ENCODE data around the gene NF1. TPM values are rescaled to one million over a fixed set of nuclear protein-coding genes. Genes with fewer than 3 reads are reported as not detected.

NF1 gene
- total RNA-seq, 6 experiments from 2014 or later, result 45.0 to 62.6 (median 54.0) TPM

DNA sequence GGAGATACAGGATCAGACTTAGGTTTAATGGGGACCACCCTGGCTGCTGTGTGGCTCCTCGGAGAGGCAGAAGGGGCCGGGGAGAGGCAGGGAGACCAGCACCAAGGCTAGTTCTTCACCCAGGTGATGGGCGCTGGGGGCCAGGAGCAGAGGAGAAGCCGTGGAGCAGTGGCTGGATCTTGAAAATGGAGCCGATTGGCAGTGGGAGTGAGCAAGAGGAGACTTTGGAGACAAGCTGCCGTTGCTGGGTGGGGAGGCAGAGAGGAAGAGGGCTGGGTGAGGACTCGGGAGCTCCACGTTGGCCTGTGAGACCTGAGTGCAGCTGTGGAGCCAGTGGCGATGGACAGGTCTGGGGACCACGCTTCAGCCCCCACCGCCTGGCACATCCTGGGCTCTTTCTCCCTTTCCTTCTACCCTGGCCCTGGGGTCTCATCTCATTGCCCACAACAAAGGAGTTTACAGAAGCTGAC lies 305.7 kb downstream of the NF1 start:
- no peaks in the 10 kb centered on the region for H3K4me1 Mint-ChIP-seq (ENCODE audit: low read depth)
- peaks cover 36% of the 10 kb centered on the region for H3K27me3 Mint-ChIP-seq (ENCODE audit: insufficient read depth)
- TF ChIP-seq, protein P1, sequence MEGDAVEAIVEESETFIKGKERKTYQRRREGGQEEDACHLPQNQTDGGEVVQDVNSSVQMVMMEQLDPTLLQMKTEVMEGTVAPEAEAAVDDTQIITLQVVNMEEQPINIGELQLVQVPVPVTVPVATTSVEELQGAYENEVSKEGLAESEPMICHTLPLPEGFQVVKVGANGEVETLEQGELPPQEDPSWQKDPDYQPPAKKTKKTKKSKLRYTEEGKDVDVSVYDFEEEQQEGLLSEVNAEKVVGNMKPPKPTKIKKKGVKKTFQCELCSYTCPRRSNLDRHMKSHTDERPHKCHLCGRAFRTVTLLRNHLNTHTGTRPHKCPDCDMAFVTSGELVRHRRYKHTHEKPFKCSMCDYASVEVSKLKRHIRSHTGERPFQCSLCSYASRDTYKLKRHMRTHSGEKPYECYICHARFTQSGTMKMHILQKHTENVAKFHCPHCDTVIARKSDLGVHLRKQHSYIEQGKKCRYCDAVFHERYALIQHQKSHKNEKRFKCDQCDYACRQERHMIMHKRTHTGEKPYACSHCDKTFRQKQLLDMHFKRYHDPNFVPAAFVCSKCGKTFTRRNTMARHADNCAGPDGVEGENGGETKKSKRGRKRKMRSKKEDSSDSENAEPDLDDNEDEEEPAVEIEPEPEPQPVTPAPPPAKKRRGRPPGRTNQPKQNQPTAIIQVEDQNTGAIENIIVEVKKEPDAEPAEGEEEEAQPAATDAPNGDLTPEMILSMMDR (IDR thresholded peaks at IDR 0.05), result no peak
- no peak overlapping the region for H3K27ac Mint-ChIP-seq
- H3K9me3 Mint-ChIP-seq, result no peaks in the 10 kb centered on the region
- H3K36me3 Mint-ChIP-seq (ENCODE audit: low read depth), result no peaks in the 10 kb centered on the region
- DNase-seq, result no peak
- H3K4me3 Mint-ChIP-seq, result no peak overlapping the region

DNA sequence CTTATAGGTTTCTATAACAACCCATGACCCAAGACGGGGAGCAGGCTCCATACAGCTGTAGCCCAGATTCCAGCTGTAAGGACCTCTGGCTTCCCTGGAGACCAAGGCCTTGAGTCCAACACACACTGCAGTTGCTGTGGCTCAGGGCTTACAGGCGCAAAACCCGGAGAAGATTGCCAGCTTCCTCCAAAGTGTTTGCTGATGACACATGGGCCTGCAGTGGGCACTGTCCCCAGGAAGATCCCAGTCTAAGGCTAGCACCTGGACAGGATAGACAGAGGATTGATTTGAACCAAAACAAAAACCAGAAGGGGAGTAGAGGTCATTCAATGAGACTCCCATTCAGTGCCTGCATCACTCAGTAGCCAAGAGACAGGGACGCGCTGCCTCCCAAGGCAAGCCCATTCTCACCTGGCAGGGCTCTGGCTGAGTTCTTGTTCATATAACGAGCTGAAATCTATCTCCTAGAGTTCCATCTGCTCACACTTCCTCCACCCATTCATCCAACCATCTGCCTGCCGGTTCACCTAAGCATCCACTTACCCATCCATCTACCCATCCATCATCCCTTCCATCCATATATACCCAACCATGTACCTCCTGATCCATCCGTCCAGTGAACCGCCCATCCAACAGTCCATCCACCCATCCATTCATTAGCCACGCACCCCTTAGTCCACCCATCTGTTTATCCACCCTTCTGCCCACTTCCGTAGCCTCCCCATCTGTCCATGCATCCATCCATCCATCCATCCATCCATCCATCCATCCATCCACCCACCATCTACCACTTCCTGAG lies 306.9 kb downstream of the NF1 start:
- no peaks in the 10 kb centered on the region for H3K36me3 Mint-ChIP-seq (ENCODE audit: low read depth)
- TF ChIP-seq, protein P1 (IDR thresholded peaks at IDR 0.05), result no peak
- no peaks in the 10 kb centered on the region for H3K4me1 Mint-ChIP-seq (ENCODE audit: low read depth)
- no peaks in the 10 kb centered on the region for H3K9me3 Mint-ChIP-seq
- no peak for DNase-seq
- H3K4me3 Mint-ChIP-seq, result no peak overlapping the region
- H3K27ac Mint-ChIP-seq, result no peak overlapping the region
- peaks cover 39% of the 10 kb centered on the region for H3K27me3 Mint-ChIP-seq (ENCODE audit: insufficient read depth)

GRCh38 chr17:31404028-31404949 lies 309.5 kb downstream of the NF1 start:
- Mint-ChIP-seq H3K9me3 (no peaks in the 10 kb centered on the region), H3K27me3 (ENCODE audit: insufficient read depth) (peaks cover 31% of the 10 kb centered on the region), H3K36me3 (ENCODE audit: low read depth) (no peaks in the 10 kb centered on the region), H3K27ac (no peak overlapping the region), H3K4me3 (no peak overlapping the region), H3K4me1 (ENCODE audit: low read depth) (no peaks in the 10 kb centered on the region)
- TF ChIP-seq, protein P1 (IDR thresholded peaks at IDR 0.05), result no peak
- DNase-seq, result no peak

GRCh38 chr17:31405890-31406371 lies 311.2 kb downstream of the NF1 start:
- TF ChIP-seq, protein P1 (IDR thresholded peaks at IDR 0.05), result no peak
- no peaks in the 10 kb centered on the region for H3K36me3 Mint-ChIP-seq (ENCODE audit: low read depth)
- H3K27ac Mint-ChIP-seq, result no peak overlapping the region
- H3K27me3 Mint-ChIP-seq (ENCODE audit: insufficient read depth), result peaks cover 34% of the 10 kb centered on the region
- DNase-seq, result no peak
- no peak overlapping the region for H3K4me3 Mint-ChIP-seq
- no peaks in the 10 kb centered on the region for H3K9me3 Mint-ChIP-seq
- no peaks in the 10 kb centered on the region for H3K4me1 Mint-ChIP-seq (ENCODE audit: low read depth)

DNA sequence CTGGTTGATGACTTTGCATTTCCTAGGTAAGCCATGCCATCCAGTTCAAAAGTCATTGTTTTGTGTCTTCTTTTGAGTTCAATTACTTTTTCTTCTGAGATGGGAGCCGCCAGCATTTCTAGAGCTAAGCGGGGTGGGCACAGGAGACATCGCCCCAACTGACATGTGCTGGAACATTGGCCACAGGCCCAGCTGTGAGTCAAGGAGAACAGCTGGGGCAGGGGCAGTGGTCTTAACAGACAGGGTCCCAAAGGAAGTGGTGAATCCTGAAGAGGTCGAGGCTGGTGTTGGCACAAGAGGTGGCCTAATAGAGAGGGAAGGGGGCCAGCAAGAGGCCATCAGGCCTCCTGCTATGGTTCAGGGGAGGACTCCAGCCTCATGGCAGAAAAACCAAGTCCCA lies 313.8 kb downstream of the NF1 start:
- Mint-ChIP-seq H3K4me1 (ENCODE audit: low read depth) (peaks cover 8% of the 10 kb centered on the region), H3K9me3 (no peaks in the 10 kb centered on the region), H3K27me3 (ENCODE audit: insufficient read depth) (peaks cover 37% of the 10 kb centered on the region), H3K36me3 (ENCODE audit: low read depth) (no peaks in the 10 kb centered on the region), H3K4me3 (no peak overlapping the region), H3K27ac (no peak overlapping the region)
- TF ChIP-seq, protein P1 (IDR thresholded peaks at IDR 0.05), result no peak
- no peak for DNase-seq
